ACC112 (cell line): ENCODE results near the gene PCDHB5.
A peak's percentile ranks its signal among the peaks of the same experiment; 100 is the strongest.
"Not testable (repeated sequence)": the region's sequence is repeated elsewhere in the genome, so short reads cannot be mapped to it uniquely, and the experiment has no call there.

Experiments used
- H2AFZ ChIP-seq: fragments of 200-600 bp; sonication (generic); one replicate; pipeline ENCODE4 v1.6.0; 2017; ENCODE audit warnings: antibody characterized with exemption, low read length; ENCODE audit not compliant: unreplicated experiment
- H3K27ac ChIP-seq: fragments of 200-600 bp; sonication (generic); 2 replicates; pipeline ENCODE4 v1.5.1; 2014; ENCODE audit warnings: low read depth, mild to moderate bottlenecking, antibody characterized with exemption, low read length, moderate library complexity
- H3K27me3 ChIP-seq: fragments of 200-600 bp; sonication (generic); 2 replicates; pipeline ENCODE4 v1.6.1; 2014; ENCODE audit warnings: mild to moderate bottlenecking, antibody characterized with exemption, low read length, moderate library complexity, mixed read lengths; ENCODE audit not compliant: insufficient read depth
- H3K36me3 ChIP-seq: fragments of 200-600 bp; sonication (generic); 2 replicates; pipeline ENCODE4 v1.6.1; 2016; ENCODE audit warnings: mild to moderate bottlenecking, antibody characterized with exemption, low read length, moderate library complexity, mixed read lengths; ENCODE audit not compliant: insufficient read depth
- H3K4me1 ChIP-seq: fragments of 200-600 bp; sonication (generic); one replicate; pipeline ENCODE4 v1.6.1; 2016; ENCODE audit warnings: low read length, mixed read lengths; ENCODE audit not compliant: insufficient read depth, unreplicated experiment, control insufficient read depth
- H3K4me3 ChIP-seq: fragments of 200-600 bp; sonication (generic); 2 replicates; pipeline ENCODE4 v1.5.1; 2014; ENCODE audit warnings: mild to moderate bottlenecking, low read depth, low read length
- H3K79me2 ChIP-seq: fragments of 200-600 bp; sonication (generic); one replicate; pipeline ENCODE4 v1.6.0; 2016; ENCODE audit warnings: low read length; ENCODE audit not compliant: control insufficient read depth, unreplicated experiment, insufficient read depth

Gene PCDHB5

DNA sequence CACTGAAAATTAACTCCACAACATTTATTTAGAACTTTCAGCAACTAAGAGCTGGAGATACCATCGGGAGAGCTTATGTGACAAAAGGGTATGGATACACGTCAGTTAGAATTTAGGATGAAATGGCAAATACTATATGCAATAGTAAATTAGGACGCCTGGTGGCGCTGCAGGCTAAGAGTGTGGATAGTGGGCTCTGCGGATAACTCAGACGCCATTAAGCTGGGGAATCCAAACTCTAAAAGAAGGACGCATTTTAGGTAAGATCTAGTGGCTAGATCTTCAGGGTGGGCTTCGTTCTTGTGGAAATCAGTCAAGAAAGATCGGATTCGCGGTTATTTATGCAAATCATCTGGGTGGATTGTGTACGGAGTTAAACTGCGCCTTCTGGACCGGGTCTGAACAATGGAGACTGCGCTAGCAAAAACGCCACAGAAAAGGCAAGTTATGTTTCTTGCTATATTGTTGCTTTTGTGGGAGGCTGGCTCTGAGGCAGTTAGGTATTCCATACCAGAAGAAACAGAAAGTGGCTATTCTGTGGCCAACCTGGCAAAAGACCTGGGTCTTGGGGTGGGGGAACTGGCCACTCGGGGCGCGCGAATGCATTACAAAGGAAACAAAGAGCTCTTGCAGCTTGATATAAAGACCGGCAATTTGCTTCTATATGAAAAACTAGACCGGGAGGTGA, at the start of gene PCDHB5:
PCDHB5 (plus strand) TSS at position 177 of the 688 bp plus-strand sequence; CDS start at position 406, 229 bp downstream.
- H3K36me3 ChIP-seq, result no peaks in the 10 kb centered on the region
- H3K27me3 ChIP-seq, result no peaks in the 10 kb centered on the region
- no peak within 1 kb of the TSS for H3K27ac ChIP-seq
- no peaks in the 10 kb centered on the region for H3K79me2 ChIP-seq
- peak within 1 kb of the TSS; percentile 46 for H3K4me3 ChIP-seq
- no peaks in the 10 kb centered on the region for H3K4me1 ChIP-seq
- no peak within 1 kb of the TSS for H2AFZ ChIP-seq

GRCh38 chr5:141094481-141095262, 40.3 kb upstream of the PCDHB5 start, which contains the start of gene PCDHB2:
Gene PCDHB2 (plus strand): TSS chr5:141094615. CDS start chr5:141094791, 176 bp downstream.
- H2AFZ ChIP-seq, result no peak within 1 kb of the TSS
- H3K27me3 ChIP-seq, result peaks cover 5% of the 10 kb centered on the region; the same call in 1 of the 2 replicates
- no peaks in the 10 kb centered on the region for H3K36me3 ChIP-seq
- no peak within 1 kb of the TSS for H3K27ac ChIP-seq
- H3K4me1 ChIP-seq, result no peaks in the 10 kb centered on the region
- no peaks in the 10 kb centered on the region for H3K79me2 ChIP-seq
- H3K4me3 ChIP-seq, result peak within 1 kb of the TSS; percentile 49; the same call in 1 of the 2 replicates

DNA sequence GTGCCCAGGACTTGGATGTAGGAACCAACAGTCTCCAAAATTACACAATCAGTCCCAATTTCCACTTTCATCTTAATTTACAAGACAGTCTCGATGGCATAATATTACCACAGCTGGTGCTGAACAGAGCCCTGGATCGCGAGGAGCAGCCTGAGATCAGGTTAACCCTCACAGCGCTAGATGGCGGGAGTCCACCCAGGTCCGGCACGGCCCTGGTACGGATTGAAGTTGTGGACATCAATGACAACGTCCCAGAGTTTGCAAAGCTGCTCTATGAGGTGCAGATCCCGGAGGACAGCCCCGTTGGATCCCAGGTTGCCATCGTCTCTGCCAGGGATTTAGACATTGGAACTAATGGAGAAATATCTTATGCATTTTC, 39.8 kb upstream of the PCDHB5 start:
- H2AFZ ChIP-seq, result no peak overlapping the region
- H3K27ac ChIP-seq, result no peak overlapping the region
- peaks cover 5% of the 10 kb centered on the region; the same call in 1 of the 2 replicates for H3K27me3 ChIP-seq
- no peaks in the 10 kb centered on the region for H3K36me3 ChIP-seq
- H3K4me3 ChIP-seq, result no peak overlapping the region
- no peaks in the 10 kb centered on the region for H3K4me1 ChIP-seq
- H3K79me2 ChIP-seq, result no peaks in the 10 kb centered on the region

DNA sequence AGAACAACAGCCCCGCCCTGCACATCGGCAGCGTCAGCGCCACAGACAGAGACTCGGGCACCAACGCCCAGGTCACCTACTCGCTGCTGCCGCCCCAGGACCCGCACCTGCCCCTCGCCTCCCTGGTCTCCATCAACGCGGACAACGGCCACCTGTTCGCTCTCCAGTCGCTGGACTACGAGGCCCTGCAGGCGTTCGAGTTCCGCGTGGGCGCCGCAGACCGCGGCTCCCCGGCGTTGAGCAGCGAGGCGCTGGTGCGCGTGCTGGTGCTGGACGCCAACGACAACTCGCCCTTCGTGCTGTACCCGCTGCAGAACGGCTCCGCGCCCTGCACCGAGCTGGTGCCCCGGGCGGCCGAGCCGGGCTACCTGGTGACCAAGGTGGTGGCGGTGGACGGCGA, 38.8 kb upstream of the PCDHB5 start:
- not testable (repeated sequence) for H3K27ac ChIP-seq, H3K4me3 ChIP-seq, H3K79me2 ChIP-seq, H3K4me1 ChIP-seq, H3K27me3 ChIP-seq, H3K36me3 ChIP-seq, H2AFZ ChIP-seq

- H3K4me3 ChIP-seq, H3K4me1 ChIP-seq, H3K27ac ChIP-seq, H3K79me2 ChIP-seq, H2AFZ ChIP-seq, H3K27me3 ChIP-seq, H3K36me3 ChIP-seq: not testable (repeated sequence)
Measured at GRCh38 chr5:141096586-141096985, 38.4 kb upstream of the PCDHB5 start.

DNA sequence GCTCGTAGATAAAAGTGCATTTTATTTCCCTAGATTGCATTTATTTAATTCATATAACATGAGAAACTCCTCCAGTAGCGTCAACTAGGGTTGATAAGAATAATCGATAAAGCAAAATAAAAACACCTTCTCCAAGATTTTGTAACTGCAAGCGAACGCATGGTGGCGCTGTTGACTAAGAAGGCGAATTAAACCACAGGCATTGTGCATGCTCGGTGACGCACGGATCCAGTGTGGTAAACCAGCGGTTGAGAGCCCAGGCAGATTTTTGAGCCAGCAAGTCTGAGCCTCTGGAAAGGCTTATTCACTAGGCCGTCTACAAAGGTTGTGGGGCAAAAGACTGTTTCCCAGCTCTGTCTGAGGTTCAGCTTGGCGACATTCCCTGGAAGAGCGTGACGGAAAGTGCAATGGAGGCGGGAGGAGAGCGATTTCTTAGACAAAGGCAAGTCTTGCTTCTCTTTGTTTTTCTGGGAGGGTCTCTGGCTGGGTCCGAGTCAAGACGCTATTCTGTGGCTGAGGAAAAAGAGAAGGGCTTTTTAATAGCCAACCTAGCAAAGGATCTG, 34.7 kb upstream of the PCDHB5 start, which contains the start of gene PCDHB3:
PCDHB3 (plus strand) TSS at position 231 of the 563 bp plus-strand sequence; CDS start at position 408, 177 bp downstream.
- H3K27ac ChIP-seq, result no peak within 1 kb of the TSS
- no peak within 1 kb of the TSS for H3K4me3 ChIP-seq
- H3K27me3 ChIP-seq, result no peaks in the 10 kb centered on the region
- no peaks in the 10 kb centered on the region for H3K79me2 ChIP-seq
- H2AFZ ChIP-seq, result no peak within 1 kb of the TSS
- no peaks in the 10 kb centered on the region for H3K36me3 ChIP-seq
- H3K4me1 ChIP-seq, result no peaks in the 10 kb centered on the region

DNA sequence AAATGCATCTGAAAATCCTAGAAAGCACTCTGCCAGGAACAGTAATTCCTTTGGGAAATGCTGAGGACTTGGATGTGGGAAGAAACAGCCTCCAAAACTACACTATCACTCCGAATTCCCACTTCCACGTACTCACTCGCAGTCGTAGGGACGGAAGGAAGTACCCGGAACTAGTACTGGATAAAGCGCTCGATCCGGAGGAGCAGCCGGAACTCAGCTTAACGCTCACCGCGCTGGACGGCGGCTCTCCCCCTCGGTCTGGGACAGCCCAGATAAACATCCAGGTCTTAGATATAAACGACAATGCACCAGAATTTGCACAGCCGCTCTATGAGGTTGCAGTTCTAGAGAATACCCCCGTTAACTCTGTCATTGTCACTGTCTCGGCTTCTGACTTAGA, 33.9 kb upstream of the PCDHB5 start:
- Histone ChIP-seq H3K36me3 (no peaks in the 10 kb centered on the region), H2AFZ (no peak overlapping the region)

DNA sequence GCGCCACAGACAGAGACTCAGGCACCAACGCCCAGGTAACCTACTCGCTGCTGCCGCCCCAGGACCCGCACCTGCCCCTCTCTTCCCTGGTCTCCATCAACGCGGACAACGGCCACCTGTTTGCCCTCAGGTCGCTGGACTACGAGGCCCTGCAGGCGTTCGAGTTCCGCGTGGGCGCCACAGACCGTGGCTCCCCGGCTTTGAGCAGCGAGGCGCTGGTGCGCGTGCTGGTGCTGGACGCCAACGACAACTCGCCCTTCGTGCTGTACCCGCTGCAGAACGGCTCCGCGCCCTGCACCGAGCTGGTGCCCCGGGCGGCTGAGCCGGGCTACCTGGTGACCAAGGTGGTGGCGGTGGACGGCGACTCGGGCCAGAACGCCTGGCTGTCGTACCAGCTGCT, 32.9 kb upstream of the PCDHB5 start:
- not testable (repeated sequence) for H3K4me3 ChIP-seq, H3K27ac ChIP-seq, H3K27me3 ChIP-seq, H2AFZ ChIP-seq, H3K4me1 ChIP-seq, H3K36me3 ChIP-seq, H3K79me2 ChIP-seq

More for the DNA sequence above, 33.9 kb upstream of the PCDHB5 start:
- Histone ChIP-seq H3K27me3 (no peaks in the 10 kb centered on the region), H3K4me3 (no peak overlapping the region), H3K4me1 (no peaks in the 10 kb centered on the region), H3K79me2 (no peaks in the 10 kb centered on the region), H3K27ac (no peak overlapping the region)

GRCh38 chr5:141102471-141102870, 32.5 kb upstream of the PCDHB5 start:
- not testable (repeated sequence) for H3K27ac ChIP-seq, H3K4me1 ChIP-seq, H3K4me3 ChIP-seq, H3K79me2 ChIP-seq, H2AFZ ChIP-seq, H3K36me3 ChIP-seq, H3K27me3 ChIP-seq

DNA sequence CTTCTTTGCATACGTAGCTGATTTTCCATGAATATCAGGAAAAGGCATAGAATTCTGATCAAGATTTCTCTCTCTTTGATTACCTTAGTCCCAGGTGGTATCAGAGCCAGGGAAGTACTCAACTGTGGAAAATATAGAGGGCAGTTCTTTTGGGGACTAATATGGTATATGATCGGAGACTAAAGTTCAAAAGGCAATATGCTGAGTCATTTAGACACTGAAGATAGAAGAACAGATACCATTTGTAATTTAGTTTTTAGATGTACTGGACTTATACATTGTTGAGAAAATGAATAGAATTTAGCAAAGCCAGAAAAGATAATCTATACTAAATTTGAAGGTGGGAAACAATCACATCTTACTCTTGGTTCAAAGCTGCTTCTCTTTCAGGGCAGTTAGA, 29.7 kb upstream of the PCDHB5 start:
- Histone ChIP-seq H3K27me3 (no peaks in the 10 kb centered on the region), H3K4me1 (no peaks in the 10 kb centered on the region), H3K4me3 (no peak overlapping the region), H3K27ac (no peak overlapping the region), H3K36me3 (no peaks in the 10 kb centered on the region), H2AFZ (no peak overlapping the region), H3K79me2 (no peaks in the 10 kb centered on the region)
